H9 (cell line): ENCODE results near the gene ATRNL1. TPM values are rescaled to one million over a fixed set of nuclear protein-coding genes. Genes with fewer than 3 reads are reported as not detected.

ENCODE experiments used
- DNase-seq: peaks from one replicate; pipeline ENCODE4 v3.0.0-alpha.2; 2017
- H2AFZ ChIP-seq: one replicate; pipeline ENCODE4 v1.6.1; 2013; ENCODE audit warnings: mild to moderate bottlenecking, low read length, control low read depth, moderate library complexity
- H2AK5ac ChIP-seq: 2 replicates; pipeline ENCODE4 v1.6.1; 2013; ENCODE audit warnings: low read length, control low read depth, mixed read lengths; ENCODE audit not compliant: insufficient read length
- H2BK120ac ChIP-seq: one replicate; pipeline ENCODE4 v1.6.1; 2013; ENCODE audit warnings: low read depth, mild to moderate bottlenecking, low read length, control low read depth, inconsistent platforms; ENCODE audit not compliant: poor library complexity, severe bottlenecking
- H2BK12ac ChIP-seq: 2 replicates; pipeline ENCODE4 v1.6.1; 2013; ENCODE audit warnings: low read length, control low read depth, mixed read lengths, low read depth; ENCODE audit not compliant: insufficient read length
- H2BK15ac ChIP-seq: 2 replicates; pipeline ENCODE4 v1.6.1; 2013; ENCODE audit warnings: low read depth, low read length, control low read depth
- H2BK20ac ChIP-seq: one replicate; pipeline ENCODE4 v1.6.1; 2013; ENCODE audit warnings: low read depth, mild to moderate bottlenecking, low read length, control low read depth, inconsistent platforms; ENCODE audit not compliant: poor library complexity, severe bottlenecking
- H2BK5ac ChIP-seq: 2 replicates; pipeline ENCODE4 v1.6.1; 2013; ENCODE audit warnings: low read length, control low read depth, mixed read lengths; ENCODE audit not compliant: insufficient read length
- H3K14ac ChIP-seq: 2 replicates; pipeline ENCODE4 v1.6.1; 2013; ENCODE audit warnings: low read length, control low read depth; ENCODE audit not compliant: insufficient read depth
- H3K18ac ChIP-seq: 2 replicates; pipeline ENCODE4 v1.6.1; 2013; ENCODE audit warnings: low read depth, mild to moderate bottlenecking, mixed read lengths, low read length, control low read depth; ENCODE audit not compliant: insufficient read length
- H3K23ac ChIP-seq: 2 replicates; pipeline ENCODE4 v1.6.1; 2013; ENCODE audit warnings: low read length, control low read depth, mixed read lengths, low read depth; ENCODE audit not compliant: insufficient read length
- H3K23me2 ChIP-seq: 2 replicates; pipeline ENCODE4 v1.6.1; 2013; ENCODE audit warnings: low read depth, mild to moderate bottlenecking, mixed read lengths, low read length, control low read depth; ENCODE audit not compliant: insufficient read length, poor library complexity, severe bottlenecking
- H3K27ac ChIP-seq: 2 replicates; pipeline ENCODE4 v1.5.1; 2013; ENCODE audit warnings: low read length, control low read depth, mixed read lengths, low read depth; ENCODE audit not compliant: insufficient read length
- H3K27me3 ChIP-seq: 2 replicates; pipeline ENCODE4 v1.6.1; 2013; ENCODE audit warnings: low read length, control low read depth, inconsistent platforms; ENCODE audit not compliant: insufficient read depth
- H3K4ac ChIP-seq: 2 replicates; pipeline ENCODE4 v1.6.1; 2013; ENCODE audit warnings: low read depth, mild to moderate bottlenecking, control low read depth, inconsistent platforms, low read length, moderate library complexity
- H3K4me1 ChIP-seq: 2 replicates; pipeline ENCODE4 v1.6.1; 2013; ENCODE audit warnings: low read length, control low read depth, inconsistent platforms; ENCODE audit not compliant: insufficient read depth
- H3K4me2 ChIP-seq: 2 replicates; pipeline ENCODE4 v1.6.1; 2013; ENCODE audit warnings: low read length, control low read depth, mixed read lengths; ENCODE audit not compliant: insufficient read length, insufficient read depth
- H3K56ac ChIP-seq: 2 replicates; pipeline ENCODE4 v1.6.1; 2013; ENCODE audit warnings: low read depth, mild to moderate bottlenecking, mixed read lengths, low read length, control low read depth; ENCODE audit not compliant: insufficient read length
- H3K79me1 ChIP-seq: 2 replicates; pipeline ENCODE4 v1.6.1; 2013; ENCODE audit warnings: low read depth, mild to moderate bottlenecking, moderate library complexity, low read length, control low read depth, inconsistent platforms; ENCODE audit not compliant: insufficient read depth, poor library complexity, severe bottlenecking
- H3K79me2 ChIP-seq: 2 replicates; pipeline ENCODE4 v1.6.1; 2013; ENCODE audit warnings: low read length, control low read depth, inconsistent platforms; ENCODE audit not compliant: insufficient read depth
- H3K9ac ChIP-seq: 2 replicates; pipeline ENCODE4 v1.6.1; 2013; ENCODE audit warnings: low read length, control low read depth, mixed read lengths; ENCODE audit not compliant: insufficient read length; ENCODE audit errors: extremely low read depth
- H3K9me3 ChIP-seq: one replicate; pipeline ENCODE4 v1.6.1; 2013; ENCODE audit warnings: low read depth, low read length, inconsistent platforms; ENCODE audit not compliant: control insufficient read depth
- H3T11ph ChIP-seq: one replicate; pipeline ENCODE4 v1.6.1; 2013; ENCODE audit warnings: mild to moderate bottlenecking, low read length, control low read depth, inconsistent platforms
- H4K20me1 ChIP-seq: one replicate; pipeline ENCODE4 v1.6.1; 2013; ENCODE audit not compliant: control insufficient read depth, insufficient read length, insufficient read depth
- H4K5ac ChIP-seq: 2 replicates; pipeline ENCODE4 v1.6.1; 2013; ENCODE audit warnings: low read depth, mild to moderate bottlenecking, mixed read lengths, low read length, control low read depth; ENCODE audit not compliant: insufficient read length
- H4K8ac ChIP-seq: replicated peaks from 2 replicates; pipeline ENCODE4 v1.6.1; 2013; ENCODE audit warnings: low read length, control low read depth, mixed read lengths, low read depth; ENCODE audit not compliant: insufficient read length
- H4K91ac ChIP-seq: 2 replicates; pipeline ENCODE4 v1.6.1; 2013; ENCODE audit warnings: low read depth, mild to moderate bottlenecking, moderate library complexity, mixed read lengths, low read length, control low read depth; ENCODE audit not compliant: insufficient read length
- H3K27ac Mint-ChIP-seq, 3 experiments: 2 replicates in 2 of 3; 3 replicates in 1 of 3; pipeline ENCODE4 v1.8.0; 2020 to 2021; ENCODE audit warnings: mixed read lengths in 3 of 3, mild to moderate bottlenecking in 1 of 3, moderate library complexity in 1 of 3
- H3K27me3 Mint-ChIP-seq: 2 replicates; pipeline ENCODE4 v1.8.0; 2021; ENCODE audit warnings: low read depth, mild to moderate bottlenecking, moderate library complexity, mixed read lengths
- H3K36me3 Mint-ChIP-seq, 3 experiments: 2 replicates in 2 of 3; 3 replicates in 1 of 3; pipeline ENCODE4 v1.8.0; 2020 to 2021; ENCODE audit warnings: low read depth in 3 of 3, mixed read lengths in 3 of 3; ENCODE audit not compliant: insufficient read depth in 1 of 3
- H3K4me1 Mint-ChIP-seq, 2 experiments: 2 replicates each; pipeline ENCODE4 v1.8.0; 2020; ENCODE audit warnings: mixed read lengths in 2 of 2
- H3K4me3 Mint-ChIP-seq, 2 experiments: 2 replicates in 1 of 2; 3 replicates in 1 of 2; pipeline ENCODE4 v1.8.0; 2020 to 2021; ENCODE audit warnings: mild to moderate bottlenecking in 2 of 2, mixed read lengths in 2 of 2, moderate library complexity in 1 of 2
- H3K9me3 Mint-ChIP-seq, 2 experiments: 2 replicates in 1 of 2; 3 replicates in 1 of 2; pipeline ENCODE4 v1.8.0; 2020; ENCODE audit warnings: mild to moderate bottlenecking in 2 of 2, mixed read lengths in 2 of 2, moderate library complexity in 1 of 2
- CTCF ChIP-seq: fragments of 200-600 bp; sonication (generic); conservative IDR thresholded peaks from 3 replicates; pipeline ENCODE4 v1.8.0; 2021; ENCODE audit warnings: antibody characterized with exemption, mild to moderate bottlenecking
- WGBS: extraction: QIAGEN DNeasy Blood & Tissue Kit; methylation state at CpG from one replicate; pipeline ENCODE4 v1.1.7; 2013; ENCODE audit warnings: missing lambda C conversion rate, low lambda C conversion rate, mixed read lengths; ENCODE audit not compliant: insufficient read length; ENCODE audit errors: extremely low coverage; 5-methylcytosine and 5-hydroxymethylcytosine counted together
- total RNA-seq: library from RNA; stranded (reverse); gene quantifications from 2 replicates; pipeline ENCODE4 v1.2.1, GENCODE V29; 2021

Gene ATRNL1
- total RNA-seq, 1 experiment from 2014 or later = 9.2 TPM

- no peak overlapping the region for H3K27ac ChIP-seq
- no peak overlapping the region for H2BK12ac ChIP-seq
- no peak overlapping the region for H4K8ac ChIP-seq
- H3K4me2 ChIP-seq = no peak overlapping the region
- H3K4me1 ChIP-seq = no peaks in the 10 kb centered on the region
- Mint-ChIP-seq H3K27me3 (peaks cover 1% of the 10 kb centered on the region; the same call in 1 of the 2 replicates), H3K36me3 (no peaks in the 10 kb centered on the region; a peak in 1 of 7 replicates), H3K4me3 (no peak overlapping the region), H3K27ac (no peak overlapping the region), H3K4me1 (peaks cover 5 to 11% of the 10 kb centered on the region in 2 experiments; a peak in 3 of 4 replicates), H3K9me3 (no peaks in the 10 kb centered on the region)
- H4K20me1 ChIP-seq = no peaks in the 10 kb centered on the region
- H3K79me2 ChIP-seq = no peaks in the 10 kb centered on the region
- no peak overlapping the region for H3T11ph ChIP-seq
- H4K91ac ChIP-seq = no peak overlapping the region
- no peak for DNase-seq
- no peak overlapping the region for H3K14ac ChIP-seq
- no peak overlapping the region for H2AK5ac ChIP-seq
- no peak overlapping the region for H2BK120ac ChIP-seq
- no peak overlapping the region for H3K9ac ChIP-seq
- no CpG with 5 or more reads among the region's 5 CpGs for WGBS
- no peak for TF ChIP-seq CTCF
- H2BK20ac ChIP-seq = no peak overlapping the region
- no peak overlapping the region for H3K4ac ChIP-seq
- no peak overlapping the region for H4K5ac ChIP-seq
- no peak overlapping the region for H2BK15ac ChIP-seq
- H3K23ac ChIP-seq = no peak overlapping the region
- H2BK5ac ChIP-seq = no peak overlapping the region
- no peak overlapping the region for H3K18ac ChIP-seq
- no peaks in the 10 kb centered on the region for H3K27me3 ChIP-seq
- no peaks in the 10 kb centered on the region for H3K79me1 ChIP-seq
- no peak overlapping the region for H2AFZ ChIP-seq
- H3K56ac ChIP-seq = no peak overlapping the region
- no peaks in the 10 kb centered on the region for H3K9me3 ChIP-seq
- H3K23me2 ChIP-seq = no peaks in the 10 kb centered on the region
These were observed 871.7 kb downstream of the ATRNL1 start for GRCh38 chr10:115964827-115965226.
